HFF-Myc (cell line): ENCODE data around the gene NTM.

Experiments used
- DNase-seq: peaks from one replicate; pipeline ENCODE4 v3.0.0-alpha.2; 2011; ENCODE audit warnings: low read depth; ENCODE audit errors: extremely low read depth
- H3K4me3 ChIP-seq: replicated peaks from 2 replicates; pipeline ENCODE4 v1.5.1; 2011; ENCODE audit warnings: low read depth, mild to moderate bottlenecking, control low read depth, low read length
- CTCF ChIP-seq: IDR thresholded peaks from 2 replicates; pipeline ENCODE4 v1.5.1; 2012; ENCODE audit warnings: mild to moderate bottlenecking, low read depth, low read length, control low read depth; ENCODE audit errors: missing control alignments

The NTM gene

DNA sequence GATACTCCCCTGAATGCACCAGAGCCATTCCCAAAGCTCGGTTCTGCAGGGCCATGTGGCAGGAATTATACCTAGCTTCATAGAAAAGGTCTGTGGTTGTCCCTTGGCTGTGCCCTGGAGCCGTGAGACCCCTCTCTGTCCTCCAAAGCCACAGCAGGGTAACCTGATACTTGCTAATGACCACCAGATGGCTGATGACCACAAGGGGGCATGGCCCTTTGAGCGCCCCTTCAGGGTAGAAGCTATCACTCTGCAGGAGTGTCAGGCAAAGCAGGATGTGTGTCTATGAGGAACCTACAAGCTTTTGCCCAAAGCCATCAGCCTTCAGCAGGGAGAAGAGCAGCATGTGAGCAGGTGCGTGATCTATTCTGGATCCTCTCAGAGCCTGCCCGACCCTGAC, 95.3 kb downstream of the NTM start:
- no peak for TF ChIP-seq CTCF
- DNase-seq = peak; percentile 1
- H3K4me3 ChIP-seq = no peak overlapping the region

- no peak for TF ChIP-seq CTCF
- no peak for DNase-seq
- no peak overlapping the region for H3K4me3 ChIP-seq
These were observed 97.4 kb downstream of the NTM start for GRCh38 chr11:131467645-131468394.

DNA sequence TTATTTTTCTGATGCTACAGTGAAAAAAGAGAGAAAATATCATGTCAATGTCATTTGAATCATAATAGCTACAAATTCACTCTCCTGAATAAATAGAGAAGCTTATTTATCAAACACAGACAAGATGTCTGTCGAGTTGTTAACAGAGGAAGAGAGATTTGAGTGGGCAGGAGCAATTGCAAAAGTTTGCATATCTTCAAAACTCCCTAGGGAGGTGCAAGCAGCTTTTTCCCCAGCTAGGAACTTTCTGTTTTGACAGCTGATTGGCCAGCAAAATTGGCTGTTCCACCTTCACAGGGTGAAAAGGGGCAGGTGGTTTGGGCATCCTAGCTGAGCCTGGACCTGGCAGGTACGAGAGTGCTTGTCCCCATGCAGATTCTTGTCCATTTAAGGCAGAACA, 98.2 kb downstream of the NTM start:
- no peak for TF ChIP-seq CTCF
- no peak for DNase-seq
- H3K4me3 ChIP-seq = no peak overlapping the region

DNA sequence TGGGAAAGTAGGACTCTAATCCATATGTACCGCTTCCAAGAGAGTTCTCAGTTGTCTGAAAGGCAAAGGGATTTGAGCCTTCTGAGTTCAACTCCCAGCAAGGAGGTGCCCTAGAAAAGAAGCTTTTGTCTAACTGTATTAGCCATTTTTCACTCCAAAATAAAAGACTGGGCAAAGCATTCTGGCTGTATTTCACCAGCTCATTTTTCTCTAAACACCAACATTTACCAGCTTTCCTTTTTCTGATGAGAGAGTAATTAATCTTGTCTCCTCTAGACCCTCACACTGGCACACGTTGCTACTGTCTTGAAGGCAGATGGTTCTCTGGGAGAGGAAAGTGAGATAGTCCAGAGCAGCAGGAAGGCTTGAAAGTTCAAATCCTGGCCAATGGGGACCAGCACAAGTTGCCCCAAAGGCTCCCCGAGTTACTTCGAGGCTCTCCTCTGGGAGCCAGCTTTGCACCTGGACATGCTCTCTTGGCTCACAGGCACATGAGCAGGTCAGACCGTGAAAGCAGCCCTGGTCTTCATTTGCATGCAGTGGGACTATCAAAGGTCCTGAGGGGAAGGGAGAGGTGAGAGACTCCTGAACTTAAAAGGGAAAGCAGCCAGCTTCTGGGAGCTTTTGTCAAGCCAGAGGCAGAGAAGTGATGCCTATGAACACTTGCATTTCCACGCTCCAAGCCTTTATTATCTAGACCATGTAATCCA, 100.0 kb downstream of the NTM start:
- no peak for TF ChIP-seq CTCF
- no peak for DNase-seq
- H3K4me3 ChIP-seq = no peak overlapping the region

DNA sequence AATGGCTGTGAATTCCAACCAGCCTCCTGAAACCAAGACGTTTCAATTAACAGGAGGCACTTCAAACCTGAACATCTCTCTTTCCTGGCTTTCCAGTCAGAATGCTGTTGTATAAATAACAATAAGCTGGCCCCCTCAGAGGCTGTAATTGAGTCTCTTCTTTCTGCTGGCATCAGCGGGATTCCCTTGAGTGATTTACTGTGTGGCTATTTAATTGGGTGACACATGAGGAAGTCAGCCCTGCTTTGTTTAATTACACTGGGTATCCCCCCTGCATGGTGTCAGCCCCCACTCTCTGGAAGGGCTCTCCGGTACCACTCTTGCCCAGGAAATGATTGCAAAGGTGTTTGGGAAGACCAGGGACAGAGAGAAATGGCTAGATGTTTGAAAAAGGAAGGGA, 101.6 kb downstream of the NTM start:
- DNase-seq = no peak
- TF ChIP-seq CTCF = no peak

DNA sequence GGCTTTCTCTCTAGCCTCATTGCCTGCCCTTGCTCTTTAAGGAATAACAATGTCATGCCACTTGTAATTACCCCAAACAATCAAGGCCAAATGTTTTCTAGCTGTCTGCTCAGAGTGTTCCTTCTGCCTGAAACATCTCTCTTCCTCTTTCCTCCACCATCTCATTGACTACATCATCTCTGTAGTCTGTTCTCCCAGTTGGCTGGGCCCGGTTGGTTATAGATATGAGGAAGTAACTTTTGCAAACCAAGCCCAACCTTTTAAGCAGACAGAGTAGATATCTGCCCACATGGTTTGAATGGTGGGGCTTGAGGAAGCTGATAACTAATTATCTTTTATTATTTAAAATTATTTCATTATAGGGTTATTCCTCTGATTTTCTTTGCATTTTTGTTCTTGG, 104.5 kb downstream of the NTM start:
- no peak for DNase-seq
- no peak overlapping the region for H3K4me3 ChIP-seq
- TF ChIP-seq CTCF = no peak

More for the DNA sequence above, 101.6 kb downstream of the NTM start:
- no peak overlapping the region for H3K4me3 ChIP-seq
